C4-2B (cell line): ENCODE measurements around the gene NRXN3.
A peak's percentile ranks its signal among the peaks of the same experiment; 100 is the strongest.

Experiments used
- H3K27ac ChIP-seq: fragments of 450-650 bp; 2 replicates; pipeline ENCODE4 v1.5.1; 2017
- CTCF ChIP-seq: fragments of 450-650 bp; conservative IDR thresholded peaks from 2 replicates; pipeline ENCODE4 v1.5.1; 2017; ENCODE audit warnings: mild to moderate bottlenecking
- ZFX ChIP-seq: fragments of 450-650 bp; IDR thresholded peaks from 2 replicates; pipeline ENCODE4 v1.6.1; 2017

Gene NRXN3

DNA sequence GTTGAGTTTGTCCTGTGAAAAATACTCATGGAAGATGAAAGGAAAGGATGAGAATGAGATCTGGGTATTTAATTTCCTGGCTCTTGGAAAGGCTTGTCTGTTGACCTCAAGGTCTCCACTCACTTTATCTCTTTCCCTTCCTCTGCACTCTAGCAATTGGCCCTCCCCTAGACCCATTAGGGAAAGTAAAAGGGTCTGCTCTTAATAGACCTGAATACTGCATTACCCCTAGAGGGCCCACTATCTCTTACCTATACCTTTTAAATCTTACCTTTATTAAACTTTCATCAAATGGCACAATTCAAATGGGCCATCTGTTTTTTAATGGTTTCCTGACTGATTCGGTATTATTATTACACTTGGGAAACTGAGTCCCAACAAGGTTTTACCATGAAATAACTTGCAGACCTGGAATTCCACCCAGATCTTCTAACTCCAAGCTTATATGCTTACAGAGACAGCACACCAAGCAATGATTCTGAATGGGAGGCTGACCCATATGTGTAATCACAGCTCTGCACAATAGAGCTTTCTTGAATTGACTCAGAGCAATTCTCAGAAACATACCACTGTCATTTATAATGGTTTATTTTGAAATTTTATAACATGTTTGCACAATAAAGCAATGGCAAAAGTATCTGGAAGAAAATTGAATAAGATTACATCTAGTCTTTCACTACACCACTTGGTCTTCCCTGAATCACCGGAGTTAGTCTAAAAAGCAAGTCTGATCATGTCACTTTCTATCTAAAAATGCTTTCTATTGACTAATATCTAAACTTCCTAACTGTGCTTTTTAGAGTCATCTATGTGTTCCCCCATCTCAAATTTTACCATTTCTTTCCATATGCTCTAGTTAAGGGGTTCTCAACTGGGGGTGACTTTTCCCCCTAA lies 618.5 kb downstream of the NRXN3 start:
- no peak for TF ChIP-seq ZFX
- no peak for TF ChIP-seq CTCF
- no peak overlapping the region for H3K27ac ChIP-seq

GRCh38 chr14:78790271-78790670 lies 620.1 kb downstream of the NRXN3 start:
- no peak overlapping the region for H3K27ac ChIP-seq
- TF ChIP-seq CTCF (peak; percentile 31), ZFX (no peak)

GRCh38 chr14:78798757-78799156 lies 628.6 kb downstream of the NRXN3 start:
- TF ChIP-seq ZFX (no peak), CTCF (no peak)
- no peak overlapping the region for H3K27ac ChIP-seq

DNA sequence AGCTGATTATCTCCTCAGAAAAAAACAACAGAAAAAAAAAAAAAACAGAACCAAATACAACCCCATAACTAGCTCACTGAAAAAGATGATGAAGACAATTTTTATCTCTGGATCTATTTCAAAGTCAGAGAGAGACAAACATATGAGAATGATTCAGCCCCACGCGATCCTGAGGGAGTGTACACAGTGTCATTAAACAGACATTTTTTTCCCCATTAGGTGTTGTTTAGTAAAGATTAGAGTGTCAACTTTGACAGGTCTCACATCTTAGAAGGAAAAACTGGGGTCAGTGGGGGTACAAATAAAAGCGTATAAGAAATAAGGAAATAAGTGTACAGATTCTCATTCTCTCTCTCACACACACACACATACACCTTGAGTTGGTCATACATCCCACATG lies 635.4 kb downstream of the NRXN3 start:
- no peak for TF ChIP-seq ZFX
- TF ChIP-seq CTCF, result no peak
- no peak overlapping the region for H3K27ac ChIP-seq

DNA sequence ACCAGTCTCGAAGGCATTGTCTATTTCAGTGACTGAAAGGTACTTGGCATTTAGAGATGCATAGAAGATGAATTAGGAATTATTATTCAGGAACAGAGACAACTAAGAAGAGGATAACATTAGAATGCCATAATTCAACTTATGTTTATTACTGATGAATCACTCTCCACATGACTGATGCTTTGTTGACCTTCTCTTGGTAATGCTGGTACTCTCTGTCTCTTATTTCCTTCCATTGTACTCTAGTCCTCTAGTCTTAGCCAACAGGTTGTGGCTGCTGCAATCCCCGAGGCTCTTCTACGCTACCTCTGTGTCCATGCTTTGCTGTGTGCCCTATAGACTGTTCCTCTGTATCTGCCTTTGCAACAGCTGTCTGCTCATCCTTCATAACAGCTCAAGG lies 652.9 kb downstream of the NRXN3 start:
- no peak overlapping the region for H3K27ac ChIP-seq
- TF ChIP-seq ZFX, result no peak

DNA sequence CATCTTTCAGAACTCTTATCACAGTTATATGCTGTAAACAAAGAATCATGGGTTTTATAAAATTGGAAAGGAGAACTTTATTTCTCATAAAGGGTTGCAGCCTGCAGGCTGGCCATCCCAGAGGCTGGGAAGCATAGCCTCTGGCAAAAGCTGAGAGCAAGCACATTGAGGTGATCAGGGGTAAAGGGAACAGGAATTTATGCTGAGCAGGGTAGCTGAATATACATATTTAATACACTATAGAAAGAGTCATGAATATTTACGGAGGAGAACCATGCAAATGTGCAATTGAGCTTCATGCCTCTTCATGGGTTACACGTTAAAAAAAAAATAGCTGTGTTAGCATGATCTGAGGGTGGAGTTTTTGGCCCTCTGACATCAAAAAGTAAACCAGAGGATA lies 653.3 kb downstream of the NRXN3 start:
- TF ChIP-seq CTCF, result no peak
- no peak for TF ChIP-seq ZFX

DNA sequence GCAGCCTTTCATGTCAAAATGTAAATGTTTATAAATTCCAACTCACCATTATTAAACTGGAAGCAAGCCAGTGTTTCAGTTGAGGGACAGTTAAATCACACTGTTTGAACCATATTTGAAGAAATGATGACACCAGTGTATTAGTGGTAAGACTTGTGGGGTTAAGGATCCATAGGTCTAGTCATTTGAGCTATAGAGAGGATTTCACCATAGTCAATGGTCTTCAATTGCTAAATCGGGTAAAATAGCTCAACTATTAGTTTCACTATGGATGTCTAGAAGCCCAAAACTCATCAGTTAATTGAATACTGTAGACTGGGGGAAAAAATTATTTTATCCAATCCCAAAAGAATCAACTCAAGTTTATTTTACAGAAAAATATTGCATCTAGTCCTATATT lies 659.1 kb downstream of the NRXN3 start:
- no peak overlapping the region for H3K27ac ChIP-seq
- no peak for TF ChIP-seq CTCF
- TF ChIP-seq ZFX, result no peak

More for the DNA sequence above, 653.3 kb downstream of the NRXN3 start:
- H3K27ac ChIP-seq, result no peak overlapping the region
